DOHH2 (cell line): ENCODE measurements around the gene NOP53.

Experiments
- CTCF ChIP-seq: fragments of 200-600 bp; sonication (generic); IDR thresholded peaks from one replicate; pipeline ENCODE4 v1.5.1; 2014; ENCODE audit warnings: antibody characterized with exemption, mild to moderate bottlenecking, low read depth, low read length; ENCODE audit not compliant: poor library complexity, severe bottlenecking
- EZH2phosphoT487 ChIP-seq: fragments of 200-600 bp; sonication (generic); IDR thresholded peaks from 2 replicates; pipeline ENCODE4 v1.6.1; 2017; ENCODE audit warnings: borderline replicate concordance, mild to moderate bottlenecking, antibody characterized with exemption, low read length, moderate library complexity, mixed read lengths

- TF ChIP-seq CTCF (no peak), EZH2phosphoT487 (no peak)
These were observed 42.0 kb upstream of the NOP53 start for GRCh38 chr19:47703301-47703700.
